Measurements from ENCODE around the gene SDCBP2.

Gene SDCBP2

DNA sequence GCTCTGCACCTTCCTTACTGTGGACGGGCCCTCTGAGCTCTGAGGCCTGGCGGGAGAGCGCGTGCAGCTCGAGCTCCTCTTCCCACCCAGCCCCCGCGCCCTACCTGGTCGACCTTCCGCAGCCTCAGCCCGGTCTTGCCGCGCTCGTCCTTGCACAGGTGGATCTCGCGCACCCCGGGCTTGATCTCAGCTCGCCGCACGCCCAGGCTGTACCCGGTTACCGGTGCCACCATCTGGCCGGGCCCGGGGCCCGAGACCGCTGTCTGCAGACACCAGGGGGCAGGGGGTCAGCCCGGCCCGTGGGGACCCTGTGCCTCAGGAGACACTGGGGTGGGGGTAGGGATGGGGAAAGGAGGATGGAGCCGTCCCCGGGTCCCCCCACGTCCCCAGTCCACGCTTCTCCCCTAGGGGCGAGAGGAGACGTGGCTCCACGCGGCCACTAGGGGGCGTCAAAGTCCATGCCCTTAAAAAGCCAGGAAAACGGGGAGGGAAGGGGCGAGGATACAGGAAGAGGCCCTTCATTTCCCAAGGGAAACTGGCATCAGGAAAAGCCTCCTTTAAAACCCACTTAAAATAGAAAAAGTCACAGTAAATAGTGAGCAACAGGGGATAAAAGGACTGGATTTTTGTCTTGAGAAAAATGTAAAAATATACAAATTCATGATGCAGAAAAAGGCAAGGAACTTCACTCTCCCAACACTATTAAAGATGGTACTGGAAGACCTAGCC, 15.5 kb downstream of the SDCBP2 start:
- DNase-seq (ENCODE audit: low read depth, low spot score) = peak; percentile 60

DNA sequence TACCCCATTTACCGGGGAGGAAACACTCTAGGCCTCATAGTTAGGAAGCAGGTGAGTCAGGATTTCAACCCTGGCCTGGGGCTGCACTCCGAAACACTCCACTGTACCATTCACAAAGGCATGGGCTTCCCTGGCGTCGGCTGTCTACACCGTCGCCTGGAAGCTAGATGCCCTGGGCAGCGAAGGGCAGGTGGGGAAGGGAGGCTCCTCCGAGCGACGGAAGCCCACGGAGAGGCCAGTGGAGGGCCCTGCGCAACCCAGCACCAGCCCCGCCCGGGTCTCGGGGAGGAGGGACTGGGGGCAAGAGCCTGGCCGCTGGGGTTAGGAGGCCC, 16.1 kb downstream of the SDCBP2 start:
- no peak for DNase-seq (ENCODE audit: low read depth, low spot score)

- DNase-seq (ENCODE audit: low read depth, low spot score) = no peak
These were observed 16.6 kb downstream of the SDCBP2 start for GRCh38 chr20:1312308-1312707.

GRCh38 chr20:1310506-1311190, 18.3 kb downstream of the SDCBP2 start:
- DNase-seq (ENCODE audit: low read depth, low spot score) = no peak

DNA sequence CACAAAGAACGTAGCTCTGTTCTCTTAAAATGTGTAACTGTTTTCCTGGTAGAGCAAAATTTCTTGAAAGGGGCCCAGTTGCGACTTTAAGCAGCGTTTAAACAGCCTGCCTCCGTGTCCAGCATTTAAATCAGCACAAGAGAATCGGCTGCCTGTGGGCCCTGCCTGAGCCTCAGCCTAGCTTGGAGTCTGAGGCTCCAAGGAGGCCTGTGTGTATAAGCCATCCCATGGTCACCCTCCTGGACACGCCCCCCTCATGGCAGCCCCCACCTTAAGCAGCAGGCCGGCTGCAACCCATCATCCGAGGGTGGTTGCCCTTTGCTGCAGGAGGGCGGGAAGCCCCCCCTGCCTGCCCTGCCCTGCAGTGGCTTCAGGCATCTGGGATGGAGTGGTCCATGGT, 18.9 kb downstream of the SDCBP2 start:
- DNase-seq (ENCODE audit: low read depth, low spot score) = no peak

DNA sequence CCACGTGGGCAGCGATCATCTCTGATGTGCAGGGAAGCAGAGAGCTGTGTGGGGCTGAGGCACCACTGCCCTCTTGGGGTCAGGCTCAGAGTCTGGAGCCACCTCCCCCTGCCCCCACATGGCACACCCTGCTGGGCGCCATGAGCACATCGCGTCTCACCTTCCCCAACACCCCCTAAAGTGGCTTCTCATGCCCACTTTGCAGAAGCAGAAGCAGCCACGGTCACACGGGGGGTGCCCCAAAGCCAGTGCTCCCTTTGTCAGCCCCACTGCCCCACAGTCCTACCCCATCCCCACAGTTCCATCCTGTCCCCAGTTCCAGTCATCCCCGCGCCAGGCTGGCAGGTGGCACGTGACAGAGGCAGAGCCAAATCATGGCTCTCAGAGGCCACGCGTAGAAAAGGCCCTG, 19.5 kb downstream of the SDCBP2 start:
- DNase-seq (ENCODE audit: low read depth, low spot score) = no peak

GRCh38 chr20:1308702-1309095, 20.2 kb downstream of the SDCBP2 start:
- no peak for DNase-seq (ENCODE audit: low read depth, low spot score)

DNA sequence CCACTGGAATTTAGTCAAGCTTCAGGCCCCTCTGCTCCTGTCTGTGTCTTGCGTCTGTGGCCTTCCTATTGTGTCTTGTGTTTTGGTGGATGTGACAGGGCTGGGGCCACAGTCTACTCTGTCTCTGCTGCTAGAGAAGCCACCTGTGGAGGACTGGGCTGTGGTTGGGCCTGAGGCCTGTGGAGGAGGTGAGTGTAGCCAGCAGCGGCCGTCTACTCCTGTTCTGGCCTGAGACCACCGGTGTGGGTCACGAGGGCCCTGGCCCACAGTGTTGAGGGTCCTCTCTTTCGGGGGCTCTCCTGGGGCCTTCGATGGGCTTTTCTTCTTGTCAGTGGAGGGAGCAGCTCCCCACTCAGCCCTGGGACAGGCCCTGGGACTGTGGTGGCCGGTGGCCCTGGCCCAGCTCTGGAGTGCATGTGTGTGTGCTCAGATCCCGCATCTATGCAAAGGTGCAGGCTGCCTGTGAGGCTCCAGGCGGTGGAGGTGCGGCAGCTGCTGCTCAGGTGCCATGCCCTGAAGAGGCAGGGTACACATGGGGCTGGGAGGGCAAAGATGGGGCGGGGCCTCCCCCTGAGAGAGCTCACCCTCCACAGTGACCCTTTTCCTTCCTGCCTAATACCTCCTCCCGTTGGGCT, 20.8 kb downstream of the SDCBP2 start:
- no peak for DNase-seq (ENCODE audit: low read depth, low spot score)

DNA sequence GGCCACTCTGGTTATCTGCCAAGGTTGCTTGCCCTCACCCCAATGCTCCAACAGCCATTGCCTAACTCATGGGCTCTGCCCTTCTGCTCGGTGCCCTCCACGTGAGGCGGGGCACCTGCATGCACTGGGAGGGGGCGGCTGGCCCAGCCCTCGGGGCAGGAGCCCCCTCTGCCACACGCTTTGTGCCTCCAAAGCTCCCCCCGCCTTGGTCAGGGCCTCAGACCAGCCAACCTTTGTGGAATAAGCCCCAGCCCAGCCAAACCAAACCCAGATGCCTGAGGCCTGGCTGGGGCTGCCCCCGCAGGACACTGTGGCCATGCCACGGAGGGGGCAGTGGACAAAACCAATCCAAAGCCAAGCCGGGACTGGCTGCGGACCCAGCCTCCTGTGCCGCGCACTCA, 21.4 kb downstream of the SDCBP2 start:
- DNase-seq (ENCODE audit: low read depth, low spot score) = no peak

GRCh38 chr20:1307171-1307570, 21.8 kb downstream of the SDCBP2 start:
- no peak for DNase-seq (ENCODE audit: low read depth, low spot score)

DNA sequence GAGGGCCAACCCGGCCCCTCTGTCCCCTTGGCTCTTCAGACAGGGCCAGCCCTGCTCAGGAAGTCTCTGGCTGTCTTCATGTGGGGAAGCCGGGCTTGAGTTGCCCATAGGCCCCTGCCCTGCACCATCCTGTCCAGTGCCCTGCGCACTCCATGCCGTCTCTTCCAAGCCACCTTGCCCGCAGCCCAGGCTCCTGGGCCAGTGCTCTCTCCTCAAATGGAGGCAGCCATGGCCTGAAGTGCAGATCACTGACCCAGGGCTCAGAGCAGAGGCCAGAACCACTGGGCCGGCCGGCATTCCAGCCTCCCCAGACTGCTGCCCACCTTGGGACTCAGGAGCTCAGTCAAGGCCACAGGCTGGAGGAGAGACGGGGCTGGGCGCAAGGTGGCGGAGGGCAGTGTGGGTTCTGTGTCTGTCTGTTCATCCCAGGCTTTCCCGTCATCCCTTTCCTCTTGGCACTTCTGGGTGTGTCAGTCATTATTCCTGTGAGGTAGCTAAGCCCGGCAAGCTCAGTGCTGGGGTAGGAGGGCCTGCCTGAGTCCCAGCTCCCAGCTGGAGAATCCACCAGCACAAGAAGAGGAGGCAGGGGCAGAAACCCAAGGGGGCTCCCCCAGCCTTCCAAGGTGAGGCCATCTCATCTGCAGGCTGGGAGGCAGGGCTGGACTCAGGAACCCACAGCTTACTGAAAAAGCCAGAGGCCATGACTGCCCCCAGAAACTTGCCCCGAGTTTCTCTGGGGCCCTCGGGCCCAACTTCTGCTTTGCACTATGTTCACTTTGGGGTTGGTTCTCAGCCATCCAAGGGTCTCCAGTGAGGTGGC, 22.4 kb downstream of the SDCBP2 start:
- no peak for DNase-seq (ENCODE audit: low read depth, low spot score)

GRCh38 chr20:1305712-1306111, 23.2 kb downstream of the SDCBP2 start:
- DNase-seq (ENCODE audit: low read depth, low spot score) = no peak

DNA sequence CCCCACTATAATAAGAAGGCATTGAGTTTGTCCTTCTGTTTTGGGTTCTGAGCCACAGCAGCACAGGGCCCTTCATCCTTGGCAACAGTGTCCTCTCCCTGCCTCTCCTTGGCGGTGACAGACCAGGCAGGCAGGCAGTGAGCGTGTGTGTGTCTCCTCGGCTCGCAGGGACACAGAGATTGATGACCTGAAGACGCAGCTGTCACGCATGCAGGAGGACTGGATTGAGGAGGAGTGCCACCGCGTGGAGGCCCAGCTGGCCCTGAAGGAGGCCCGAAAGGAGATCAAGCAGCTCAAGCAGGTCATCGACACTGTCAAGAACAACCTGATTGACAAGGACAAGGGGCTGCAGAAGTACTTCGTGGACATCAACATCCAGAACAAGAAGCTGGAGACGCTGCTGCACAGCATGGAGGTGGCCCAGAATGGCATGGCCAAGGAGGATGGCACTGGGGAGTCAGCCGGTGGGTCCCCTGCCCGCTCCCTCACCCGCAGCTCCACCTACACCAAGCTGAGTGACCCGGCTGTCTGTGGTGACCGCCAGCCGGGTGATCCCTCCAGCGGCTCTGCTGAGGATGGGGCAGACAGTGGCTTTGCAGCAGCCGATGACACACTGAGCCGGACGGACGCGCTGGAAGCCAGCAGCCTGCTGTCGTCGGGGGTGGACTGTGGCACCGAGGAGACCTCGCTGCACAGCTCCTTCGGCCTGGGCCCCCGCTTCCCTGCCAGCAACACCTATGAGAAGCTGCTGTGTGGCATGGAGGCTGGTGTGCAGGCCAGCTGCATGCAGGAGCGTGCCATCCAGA, 24.0 kb downstream of the SDCBP2 start:
- no peak for DNase-seq (ENCODE audit: low read depth, low spot score)

DNA sequence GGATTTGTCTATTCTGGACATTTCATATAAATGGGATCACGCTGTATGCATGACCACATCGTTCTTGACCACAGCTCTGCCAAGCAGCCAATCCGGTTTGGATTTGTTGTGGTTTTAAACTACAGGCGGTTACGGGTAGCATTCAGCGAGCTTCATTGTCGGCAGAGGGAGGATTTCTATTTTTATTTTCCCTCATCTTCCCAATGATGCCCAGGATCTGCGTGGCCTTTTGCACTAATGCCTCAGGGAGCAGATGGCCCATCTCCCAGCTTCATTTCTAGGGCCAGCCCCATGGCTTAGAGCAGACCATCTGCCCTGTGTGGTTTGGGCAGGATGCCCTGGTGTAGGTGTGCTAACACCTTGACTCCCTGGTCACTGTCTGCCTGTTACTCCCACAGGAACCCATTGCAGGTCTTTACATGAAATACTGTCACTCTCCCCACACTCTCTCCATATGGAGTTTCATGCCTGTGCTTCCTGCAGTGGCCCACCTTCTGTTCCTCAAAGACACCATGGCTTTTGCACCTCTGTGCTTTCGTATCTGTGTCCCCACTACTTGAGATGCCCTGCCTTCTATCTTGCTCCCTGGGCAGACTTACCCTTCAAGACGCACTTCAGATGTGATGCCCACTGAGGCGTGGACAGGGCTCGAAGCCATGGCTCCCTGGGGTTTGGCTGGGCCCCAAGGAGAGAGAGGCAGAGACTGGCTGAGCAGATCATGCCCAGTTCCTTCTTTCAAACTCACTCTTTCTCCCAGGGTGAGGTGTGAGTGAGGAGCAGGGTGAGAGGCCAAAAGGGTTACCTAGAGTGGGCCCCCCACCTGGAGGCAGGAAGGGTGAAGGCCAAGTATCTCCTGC, 26.0 kb downstream of the SDCBP2 start:
- DNase-seq (ENCODE audit: low read depth, low spot score) = no peak

DNA sequence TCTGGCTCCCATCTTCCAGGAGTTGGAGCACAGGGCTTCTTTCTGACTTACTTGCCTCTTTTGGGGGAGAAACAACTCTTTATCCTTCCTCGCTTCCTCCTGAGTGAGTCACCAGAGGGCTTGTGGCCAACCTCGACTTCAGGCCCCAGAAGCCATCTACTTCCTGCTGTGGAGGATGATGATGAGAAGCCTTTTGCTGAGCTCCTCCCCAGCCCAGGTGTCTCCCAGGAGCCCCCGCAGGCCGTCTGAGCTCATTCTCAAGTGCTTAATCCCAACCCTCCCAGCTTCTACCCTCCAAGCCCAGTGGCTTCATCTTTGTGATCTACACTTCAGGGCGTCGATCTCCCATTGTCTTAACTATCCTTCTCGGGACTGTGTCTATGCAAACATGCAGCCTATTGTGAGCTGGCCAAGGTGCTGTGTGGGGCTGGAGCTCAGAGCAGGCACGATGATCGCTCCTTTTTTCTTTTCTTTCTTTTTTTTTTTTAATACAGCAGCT, 27.9 kb downstream of the SDCBP2 start:
- DNase-seq (ENCODE audit: low read depth, low spot score) = no peak

DNA sequence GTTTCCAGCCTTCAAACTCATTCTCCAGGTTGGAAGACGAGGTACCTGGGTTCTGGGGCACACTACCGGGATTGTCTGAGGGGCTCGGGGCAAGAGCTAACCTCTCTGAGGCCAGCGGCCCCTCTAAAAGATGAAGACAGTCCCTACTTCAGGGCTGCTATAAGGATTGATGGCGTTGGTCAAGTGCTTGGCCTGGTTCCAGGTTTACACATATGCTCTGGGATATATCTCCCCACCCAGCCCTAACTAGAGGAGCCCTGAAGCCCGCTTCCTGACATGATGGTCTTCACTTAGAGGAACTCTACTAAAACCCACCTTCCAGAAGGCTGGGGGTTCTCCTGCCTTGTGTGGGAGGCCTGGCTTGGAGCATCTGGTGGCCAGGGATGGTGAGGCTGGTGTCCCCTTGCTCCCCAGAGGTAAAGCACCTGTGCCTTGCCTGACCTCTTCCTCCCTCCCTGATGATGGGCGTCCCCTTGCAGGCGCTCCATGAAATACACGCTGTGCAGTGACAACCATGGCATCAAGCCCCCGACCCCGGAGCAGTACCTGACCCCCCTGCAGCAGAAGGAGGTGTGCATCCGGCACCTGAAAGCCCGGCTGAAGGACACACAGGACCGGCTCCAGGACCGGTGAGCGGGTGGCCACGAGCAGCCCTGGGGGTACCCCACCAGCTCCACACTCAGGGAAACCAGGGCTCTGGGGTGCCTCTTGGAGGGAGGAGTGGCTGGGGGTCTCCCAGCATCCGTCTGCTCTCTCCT, 28.7 kb downstream of the SDCBP2 start:
- DNase-seq (ENCODE audit: low read depth, low spot score) = no peak

- no peak for DNase-seq (ENCODE audit: low read depth, low spot score)
These were observed 29.4 kb downstream of the SDCBP2 start for GRCh38 chr20:1299522-1299921.

- DNase-seq (ENCODE audit: low read depth, low spot score) = no peak
These were observed 29.9 kb downstream of the SDCBP2 start for GRCh38 chr20:1298888-1299511.

DNA sequence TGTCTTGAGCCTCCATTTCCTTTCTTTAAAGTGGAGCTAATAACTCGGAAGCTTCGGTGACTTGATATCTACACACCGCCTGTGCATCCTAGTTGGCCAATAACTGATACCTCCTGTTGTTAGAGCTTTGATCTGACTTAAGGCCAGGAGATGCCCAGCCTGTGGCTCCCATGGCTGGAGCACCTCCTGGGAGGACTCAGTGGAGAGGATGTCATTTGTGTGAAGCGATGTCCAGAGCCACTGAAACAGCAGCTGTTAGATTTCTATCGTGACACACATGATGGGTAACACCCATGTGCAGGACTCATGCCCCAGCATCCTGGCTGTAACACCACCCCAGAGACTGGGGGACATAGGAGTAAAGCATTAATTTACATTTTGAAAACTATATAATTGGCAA, 30.8 kb downstream of the SDCBP2 start:
- no peak for DNase-seq (ENCODE audit: low read depth, low spot score)
